Glomerular visceral epithelial cell (primary cell): Measurements from ENCODE around the gene PEX11G.

Experiments
- DNase-seq: peaks from one replicate; pipeline ENCODE4 v3.0.0-alpha.2; 2016; ENCODE audit errors: extremely low spot score

The PEX11G gene

GRCh38 chr19:7494416-7495098 is 5.7 kb upstream of the PEX11G start:
- DNase-seq: peak; percentile 15

DNA sequence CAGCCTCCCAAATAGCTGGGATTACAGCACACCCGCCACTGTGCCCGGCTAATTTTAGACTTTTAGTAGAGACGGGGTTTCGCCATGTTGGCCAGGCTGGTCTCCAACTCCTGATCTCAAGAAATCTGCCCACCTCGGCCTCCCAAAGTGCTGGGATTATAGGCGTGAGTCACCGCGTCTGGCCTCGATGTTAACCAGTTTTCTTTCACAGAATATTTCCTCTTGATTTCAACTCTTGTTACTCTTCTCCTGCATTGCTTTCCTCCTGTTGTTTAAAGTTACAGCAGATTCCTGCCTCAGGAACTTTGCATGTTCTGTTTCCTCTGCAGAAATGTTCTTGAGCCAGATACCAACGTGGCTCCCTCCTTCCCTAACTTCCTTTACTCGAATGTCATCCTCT is 3.7 kb upstream of the PEX11G start:
- DNase-seq: no peak

GRCh38 chr19:7492142-7492541 is 3.3 kb upstream of the PEX11G start:
- DNase-seq: no peak

GRCh38 chr19:7489609-7490044 is 792 bp upstream of the PEX11G start:
- no peak for DNase-seq

DNA sequence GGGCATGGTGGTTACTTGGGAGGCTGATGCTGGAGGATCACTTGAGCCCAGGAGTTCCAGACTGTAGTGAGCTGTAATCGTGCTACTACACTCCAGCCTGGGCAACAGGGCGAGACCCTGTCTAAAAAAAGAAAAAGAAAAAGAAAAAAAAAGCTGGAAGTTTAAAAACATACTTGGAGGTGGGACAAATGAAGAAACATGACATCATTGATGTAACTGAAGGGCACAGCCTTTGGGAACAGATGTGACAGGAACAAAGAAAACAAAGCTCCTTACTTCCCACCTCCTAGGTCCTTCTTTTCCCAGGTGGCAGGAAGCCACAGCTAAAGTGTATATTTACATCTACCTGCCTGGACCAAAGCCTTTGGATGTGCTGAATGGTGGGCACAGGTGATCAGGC is 1.9 kb downstream of the PEX11G start:
- no peak for DNase-seq

GRCh38 chr19:7483720-7484201 is 5.1 kb downstream of the PEX11G start:
- no peak for DNase-seq

GRCh38 chr19:7482584-7483439 is 6.0 kb downstream of the PEX11G start:
- DNase-seq: no peak

DNA sequence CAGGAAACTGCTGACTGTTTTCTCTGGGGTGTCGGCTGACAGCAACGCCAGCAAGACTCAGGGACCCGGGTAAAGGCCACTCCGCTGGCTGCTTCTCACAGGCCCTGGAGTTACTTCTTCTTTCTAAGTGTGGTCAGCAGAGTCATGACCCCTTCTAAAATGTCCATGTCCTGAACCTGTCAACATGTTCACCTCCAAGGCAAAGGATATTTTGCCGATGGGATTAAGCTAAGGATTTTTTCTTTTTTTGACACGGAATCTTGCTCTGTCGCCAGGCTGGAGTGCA is 7.9 kb downstream of the PEX11G start:
- no peak for DNase-seq

- no peak for DNase-seq
Measured at GRCh38 chr19:7480222-7480969, 8.4 kb downstream of the PEX11G start.

- no peak for DNase-seq
Measured at GRCh38 chr19:7478843-7479227, 10.0 kb downstream of the PEX11G start.

DNA sequence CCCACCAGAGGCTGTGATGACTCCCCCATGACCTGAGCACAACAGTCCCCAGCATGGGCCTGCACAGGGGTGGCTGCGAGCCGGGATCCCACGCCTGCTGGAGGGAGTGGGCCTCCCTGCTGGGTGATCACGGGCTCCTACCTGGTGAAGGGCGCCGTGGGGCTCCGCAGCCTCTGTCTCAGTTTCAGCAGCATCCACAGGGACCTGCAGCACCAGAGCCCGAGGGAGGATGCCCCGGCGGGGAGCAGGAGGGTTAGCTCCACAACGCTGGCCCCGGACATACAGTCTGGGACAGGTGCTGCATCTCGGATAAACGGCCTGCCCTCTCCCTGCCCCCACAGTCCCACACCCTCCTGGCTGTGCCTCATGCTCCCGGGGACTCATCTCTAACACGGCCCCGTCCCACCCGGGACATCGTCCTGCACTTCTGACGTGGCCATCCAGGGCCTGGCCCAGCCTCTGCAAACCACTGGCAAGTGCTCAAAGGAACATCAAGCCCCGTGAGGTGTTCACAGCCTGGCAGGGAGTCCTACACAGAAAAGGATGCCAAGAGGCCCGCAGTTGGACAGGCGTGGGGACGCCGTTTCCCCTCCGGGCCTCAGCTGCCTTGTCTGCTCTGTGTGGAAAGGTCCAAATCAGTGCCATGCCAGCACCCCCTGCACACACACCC is 10.5 kb downstream of the PEX11G start:
- DNase-seq: no peak

DNA sequence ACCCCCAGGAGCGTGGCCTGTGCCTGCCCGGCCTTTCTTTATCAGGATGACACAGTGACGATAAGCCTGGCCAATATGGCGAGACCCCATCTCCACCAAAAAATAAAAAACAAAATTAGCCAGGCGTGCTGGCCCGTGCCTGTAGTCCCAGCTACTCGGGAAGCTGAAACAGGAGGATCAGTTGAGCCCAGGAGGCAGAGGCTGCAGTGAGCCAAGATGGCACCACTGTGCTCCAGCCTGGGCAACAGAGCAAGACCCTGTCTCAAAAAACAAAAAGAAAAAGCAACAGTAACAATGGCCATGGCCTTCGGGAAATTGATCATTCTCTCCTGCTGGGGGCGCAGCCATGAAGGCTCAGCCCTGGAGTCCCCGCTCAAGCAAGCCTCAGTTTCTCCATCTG is 11.1 kb downstream of the PEX11G start:
- no peak for DNase-seq

DNA sequence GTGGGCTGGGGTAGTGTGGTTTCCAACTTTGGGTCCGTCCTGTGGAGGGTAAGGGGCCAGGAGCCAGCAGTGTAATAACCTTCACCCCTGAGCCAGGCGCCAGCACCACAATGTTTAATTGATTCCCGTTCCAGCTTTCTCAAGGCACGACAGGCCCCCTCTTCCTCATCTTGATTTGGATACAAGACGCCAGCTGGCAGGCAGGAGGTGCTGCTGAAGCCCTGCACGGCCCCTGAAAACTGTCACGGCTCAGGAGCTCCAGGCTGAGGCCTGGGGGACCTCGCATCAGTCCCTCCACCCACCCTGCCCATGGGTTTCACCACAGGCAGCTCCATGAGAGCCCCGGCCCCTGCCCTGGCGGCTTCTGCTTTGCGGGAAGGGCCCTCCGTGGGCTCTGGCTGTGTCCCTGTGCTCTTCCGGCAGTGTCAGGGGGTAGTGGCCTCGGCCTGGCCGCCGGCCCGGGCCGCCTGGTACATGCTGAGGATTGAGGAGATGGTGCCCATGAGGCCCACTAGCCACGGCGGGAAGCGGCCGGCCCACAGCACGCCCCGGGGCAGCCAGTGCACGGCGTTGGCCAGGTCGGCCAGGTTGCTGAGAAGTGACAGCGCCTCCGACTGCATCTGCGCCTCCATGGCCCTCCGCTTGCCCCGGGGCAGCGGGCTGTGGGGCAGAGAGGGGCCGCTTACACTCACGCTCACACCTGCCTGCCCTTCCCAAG is 11.9 kb downstream of the PEX11G start:
- no peak for DNase-seq

DNA sequence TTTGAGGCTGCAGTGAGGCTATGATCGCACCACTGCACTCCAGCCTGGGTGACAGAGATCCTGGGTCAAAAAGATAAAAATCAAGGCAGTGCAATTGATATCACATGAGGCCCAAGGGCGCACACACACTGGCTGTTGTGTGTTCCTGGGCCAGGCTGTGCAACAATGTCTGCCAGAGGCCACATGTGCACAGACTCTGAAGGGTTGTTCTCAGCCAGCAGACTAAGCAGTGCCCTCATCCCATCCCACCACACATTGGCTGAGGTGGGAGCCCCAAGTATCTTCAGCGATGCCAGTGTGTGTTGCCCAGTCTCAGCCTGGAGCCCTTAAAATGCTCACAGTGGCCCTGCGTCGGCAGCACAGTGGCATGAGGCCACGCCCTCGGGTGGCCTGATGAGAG is 12.6 kb downstream of the PEX11G start:
- no peak for DNase-seq

DNA sequence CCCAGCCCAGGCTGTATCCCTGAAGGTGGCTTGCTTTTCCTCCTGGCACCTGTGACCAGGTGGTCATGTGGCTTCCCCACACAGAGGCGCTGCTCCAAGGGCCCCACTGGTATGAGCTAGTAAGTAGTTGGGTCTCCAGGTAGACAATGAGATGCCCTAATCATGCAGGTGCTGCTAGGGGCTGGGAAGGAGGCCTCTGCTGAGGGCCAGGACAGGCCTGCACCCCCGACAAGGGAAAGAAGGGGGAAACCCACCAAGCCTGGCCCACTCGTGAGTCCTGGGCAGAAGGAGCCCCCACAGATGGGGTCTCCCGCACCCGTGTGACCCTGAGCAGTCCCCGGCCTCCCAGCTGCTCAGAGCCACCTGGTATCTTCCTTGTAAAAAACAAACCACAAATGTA is 13.2 kb downstream of the PEX11G start:
- no peak for DNase-seq

DNA sequence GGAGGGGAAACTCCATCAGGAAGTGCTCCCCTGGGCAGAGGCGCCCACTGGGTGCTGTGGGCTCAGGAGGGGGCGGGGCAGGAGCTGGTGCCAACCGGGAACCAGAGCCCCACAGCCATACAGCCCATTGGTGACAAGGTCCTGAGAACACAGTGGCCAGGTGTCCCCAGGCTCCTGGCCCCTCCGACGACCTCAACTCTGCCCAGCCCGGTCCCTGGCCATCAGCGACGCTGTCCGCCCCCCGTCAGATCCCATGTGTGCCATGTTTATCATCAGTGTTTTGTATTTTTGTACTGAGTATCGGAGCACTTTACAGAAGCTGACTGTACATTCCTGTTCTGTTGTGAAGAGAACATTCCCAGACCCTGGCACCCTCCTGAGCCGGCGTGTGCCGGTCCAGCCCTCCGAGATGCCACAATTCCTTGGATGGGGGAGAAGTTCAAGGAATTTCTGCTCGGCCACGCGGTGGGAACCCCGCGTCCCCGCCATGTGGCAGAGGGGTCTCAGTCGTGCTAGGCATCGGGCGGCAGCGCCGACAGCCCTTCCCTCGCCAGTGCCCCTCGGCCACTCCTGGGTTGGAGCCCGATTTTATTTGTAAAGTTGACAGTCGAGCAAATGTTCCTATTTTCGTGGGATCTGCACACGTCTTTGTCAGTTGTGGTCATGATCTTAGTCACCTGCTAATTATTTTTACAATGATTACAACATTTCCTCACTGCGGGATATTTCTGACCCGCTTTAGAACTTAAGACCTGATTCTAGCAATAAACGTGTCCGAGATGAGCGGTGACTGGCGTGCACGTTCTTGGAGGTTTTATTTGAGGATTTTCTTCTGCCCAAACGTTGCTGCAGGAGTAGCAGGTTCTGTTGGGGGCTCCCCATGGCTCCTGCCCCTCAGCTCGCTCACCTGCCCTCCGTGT is 16.9 kb downstream of the PEX11G start:
- no peak for DNase-seq

DNA sequence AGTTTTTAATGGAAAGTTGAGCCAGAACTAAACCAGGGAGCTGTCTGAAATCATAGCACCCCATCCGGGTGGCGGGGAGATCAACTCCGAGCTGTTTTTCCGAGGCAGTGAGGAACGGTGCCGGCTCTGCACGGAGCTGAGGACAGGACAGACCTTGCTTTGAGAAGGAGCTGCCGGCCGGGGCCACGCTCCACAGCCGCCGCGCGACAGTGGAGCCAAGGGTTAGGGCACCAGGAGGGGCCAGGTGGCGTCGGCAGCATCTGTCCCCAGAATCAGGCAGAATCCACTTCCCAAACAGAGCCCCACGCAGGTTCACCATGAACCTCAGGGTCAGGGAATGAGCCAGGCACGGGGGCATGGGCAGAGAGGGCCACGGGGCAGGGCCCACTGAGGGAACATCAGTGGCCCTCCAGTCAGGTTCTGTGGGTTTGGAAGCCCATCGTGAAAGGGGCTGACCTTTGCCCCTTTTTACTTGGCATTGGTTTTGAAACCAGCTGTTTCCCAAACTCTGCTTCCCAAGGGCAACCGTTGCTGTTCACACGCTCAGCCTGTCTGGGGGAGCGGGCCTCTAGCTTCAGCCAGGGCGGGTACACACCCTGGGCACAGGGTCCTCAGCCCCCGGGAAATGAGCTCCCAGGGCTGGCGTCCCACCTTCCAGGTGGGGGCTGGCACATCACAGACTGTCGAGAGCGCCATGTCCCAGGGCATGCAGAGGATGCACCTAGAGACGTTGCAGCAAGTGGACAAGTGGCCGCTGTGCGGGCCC is 18.1 kb downstream of the PEX11G start:
- DNase-seq: no peak

GRCh38 chr19:7469669-7470285 is 19.1 kb downstream of the PEX11G start:
- no peak for DNase-seq

GRCh38 chr19:7468840-7469239 is 20.0 kb downstream of the PEX11G start:
- no peak for DNase-seq
